BJ (cell line): Measurements from ENCODE around the gene KMT5C. TPM values are rescaled to one million over a fixed set of nuclear protein-coding genes. Genes with fewer than 3 reads are reported as not detected.

Experiments used
- CTCF ChIA-PET: fragments of 350-600 bp; formaldehyde crosslinking; extraction: SDS; loops from one replicate; lab custom pipeline; 2021; ENCODE audit warnings: antibody characterized with exemption, inconsistent platforms; lab: Yijun Ruan, JAX
- POLR2A ChIA-PET: fragments of 300-600 bp; sonication (Branson Sonifier 250); formaldehyde crosslinking; extraction: SDS; loops from one replicate; lab custom pipeline; 2021; ENCODE audit warnings: antibody characterized with exemption; lab: Charles Lee
- DNase-seq: peaks from one replicate; pipeline ENCODE4 v3.0.0-alpha.2; 2011; ENCODE audit warnings: low read depth
- H3K27me3 ChIP-seq: 2 replicates; pipeline ENCODE4 v1.6.0; 2011; ENCODE audit warnings: low read length; ENCODE audit not compliant: control insufficient read depth, insufficient read depth
- H3K36me3 ChIP-seq: 2 replicates; pipeline ENCODE4 v1.5.1; 2011; ENCODE audit warnings: low read length; ENCODE audit not compliant: control insufficient read depth, insufficient read depth
- H3K4me3 ChIP-seq: 2 replicates; pipeline ENCODE4 v1.5.1; 2011; ENCODE audit warnings: low read depth, mild to moderate bottlenecking, control low read depth, low read length
- CTCF ChIP-seq: IDR thresholded peaks from 2 replicates; pipeline ENCODE4 v1.5.1; 2011; ENCODE audit warnings: low read depth, mild to moderate bottlenecking, control low read depth, inconsistent platforms, low read length, moderate library complexity; ENCODE audit not compliant: insufficient read depth
- polyA plus RNA-seq: library from polyadenylated mRNA; depleted of rRNA; stranded (reverse); fragments of >200 nt; gene quantifications from 2 replicates; pipeline ENCODE4 v1.2.3, GENCODE V29; 2011

Gene KMT5C
- polyA plus RNA-seq, 1 experiment = 6.4 TPM

DNA sequence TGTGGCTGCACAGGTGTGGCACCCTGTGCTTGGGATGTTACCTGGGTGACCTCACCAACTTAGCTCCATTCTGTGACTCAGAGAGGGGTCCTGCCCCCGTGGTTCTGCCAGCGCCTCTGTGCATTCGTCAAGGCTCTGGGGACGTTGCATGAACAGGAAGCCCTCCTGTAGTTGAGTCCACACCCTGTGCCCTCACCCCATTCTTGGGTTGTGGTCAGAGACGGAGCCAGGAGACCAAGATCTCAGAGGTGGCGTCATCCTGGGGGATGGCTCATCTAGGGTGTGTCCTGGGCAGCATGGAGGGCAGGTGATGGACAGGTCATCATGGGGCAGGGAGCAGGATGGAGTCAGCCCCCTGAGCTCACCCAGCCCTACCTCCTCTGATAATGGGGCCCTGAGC lies 12.4 kb downstream of the KMT5C start:
- Histone ChIP-seq H3K27me3 (peaks cover 24% of the 10 kb centered on the region), H3K4me3 (no peak overlapping the region), H3K36me3 (0 out of 2 replicates have a peak, but pooled peaks cover 1% of the 10 kb centered on the region)
- ChIA-PET POLR2A (no interaction called here), CTCF (no interaction called here)
- no peak for DNase-seq
- TF ChIP-seq CTCF = no peak

DNA sequence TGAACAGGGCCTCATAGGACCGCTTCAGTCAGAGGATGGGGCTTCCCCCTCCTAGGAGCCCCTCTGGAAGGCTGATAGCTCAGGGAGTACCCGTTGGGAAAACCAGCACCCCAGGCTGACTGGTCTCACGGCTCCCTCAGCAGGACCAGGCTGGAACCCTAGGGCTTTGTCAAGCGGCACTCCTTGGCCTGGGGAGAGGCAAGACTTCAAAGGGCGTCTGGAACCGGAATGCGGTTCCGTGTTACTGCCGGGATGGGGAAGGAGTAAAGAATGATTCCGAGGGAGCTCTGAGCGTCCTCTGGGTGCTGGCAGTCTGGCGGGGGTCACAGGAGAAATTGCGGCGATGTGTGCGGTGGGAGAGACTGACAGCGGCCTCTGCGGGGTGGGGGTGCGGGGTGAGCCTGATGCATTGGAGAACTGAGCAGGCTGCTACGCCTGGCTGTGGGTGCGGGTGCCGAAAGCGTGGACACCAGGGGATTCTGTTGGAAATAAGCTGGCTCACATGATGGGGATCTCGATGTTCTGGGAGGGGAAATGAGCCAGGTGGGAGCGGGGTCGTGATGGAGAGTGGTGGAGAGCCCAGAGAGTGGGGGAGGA lies 13.0 kb downstream of the KMT5C start:
- no peak for TF ChIP-seq CTCF
- POLR2A ChIA-PET = no interaction called here
- DNase-seq = no peak
- peaks cover 26% of the 10 kb centered on the region for H3K27me3 ChIP-seq
- CTCF ChIA-PET = no interaction called here
- H3K36me3 ChIP-seq = 0 out of 2 replicates have a peak, but pooled peaks cover under 1% of the 10 kb centered on the region
- H3K4me3 ChIP-seq = no peak overlapping the region

- ChIA-PET POLR2A (no interaction called here), CTCF (no interaction called here)
- no peak for TF ChIP-seq CTCF
- DNase-seq = no peak
- peaks cover 26% of the 10 kb centered on the region for H3K27me3 ChIP-seq
- H3K4me3 ChIP-seq = peak overlapping the region; percentile 54
- H3K36me3 ChIP-seq = no peaks in the 10 kb centered on the region
Measured at GRCh38 chr19:55353356-55353802, 13.7 kb downstream of the KMT5C start.

DNA sequence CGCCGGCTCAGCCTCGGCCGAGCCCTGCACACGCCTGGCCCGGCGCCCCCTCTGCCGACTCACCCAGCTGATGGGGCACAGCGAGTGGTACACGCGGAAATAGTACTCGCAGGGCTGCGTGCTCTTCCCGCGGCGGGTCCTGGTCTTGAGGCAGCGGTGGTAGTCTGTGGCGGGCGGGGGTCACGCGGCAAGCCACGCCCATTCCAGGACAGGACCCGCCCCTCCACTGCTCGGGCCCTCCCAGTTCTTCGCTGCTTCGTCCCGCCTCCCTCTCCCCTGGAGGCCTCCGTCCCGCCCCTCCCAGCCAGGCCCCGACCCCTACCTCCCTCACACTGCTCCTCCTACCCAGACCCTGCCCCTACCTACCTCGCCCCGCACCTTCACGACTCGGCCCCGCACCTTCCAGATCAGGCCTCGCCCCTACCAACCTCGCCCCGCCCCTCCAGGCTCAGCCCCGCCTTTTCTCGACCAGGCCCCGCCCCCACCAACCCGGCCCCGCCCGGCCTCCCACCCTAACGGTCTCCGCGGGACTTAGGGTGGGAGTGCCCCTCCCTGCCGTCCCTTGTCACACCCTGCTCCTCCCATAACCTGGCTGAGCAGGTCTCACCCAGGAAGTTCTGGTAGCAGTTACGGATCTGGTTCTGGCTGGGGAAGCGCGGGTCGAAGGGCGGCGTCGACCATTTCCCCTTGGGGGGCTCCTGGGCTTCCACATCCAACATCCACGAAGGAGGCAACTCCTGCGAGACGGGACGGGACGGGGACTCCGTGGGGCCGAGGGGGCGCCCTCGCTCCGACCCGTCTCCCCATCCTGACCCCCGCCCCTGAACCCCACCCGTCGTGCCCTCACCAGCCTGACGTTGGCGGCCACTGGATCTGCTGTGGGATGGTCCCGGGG lies 14.4 kb downstream of the KMT5C start:
- peaks cover 26% of the 10 kb centered on the region for H3K27me3 ChIP-seq
- no peaks in the 10 kb centered on the region for H3K36me3 ChIP-seq
- TF ChIP-seq CTCF = no peak
- H3K4me3 ChIP-seq = peak overlapping the region; percentile 54
- CTCF ChIA-PET = interaction anchor here (1.0 kb wide), 1 partner anchor 14 kb away, joined by 3 read pairs; no protein-coding TSS in a partner anchor
- POLR2A ChIA-PET = no interaction called here
- no peak for DNase-seq

DNA sequence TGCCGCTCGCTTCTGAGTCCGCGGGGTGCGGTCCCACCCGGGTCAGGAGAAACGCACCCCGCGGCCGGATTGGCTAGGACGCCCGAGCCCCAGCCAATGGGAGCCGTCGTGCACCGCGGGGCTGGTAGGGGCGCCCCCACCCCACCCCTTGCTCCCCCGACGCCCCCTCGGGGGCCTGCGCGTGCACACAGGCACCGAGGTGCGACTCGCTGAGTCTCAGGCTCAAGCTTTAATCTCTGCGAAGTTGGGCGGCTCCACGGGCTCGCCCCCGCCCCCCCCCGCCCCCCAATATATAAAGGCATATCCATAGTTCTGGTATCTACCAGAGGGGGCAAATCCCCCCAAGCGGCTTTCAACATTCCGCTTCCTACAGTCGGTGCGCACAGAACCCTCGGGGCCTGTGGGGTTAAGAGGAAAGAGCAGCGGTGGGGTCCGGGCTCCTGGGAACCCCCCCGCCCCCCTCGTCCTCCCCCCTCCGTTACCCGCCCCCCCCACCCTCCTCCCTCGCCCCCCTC lies 15.1 kb downstream of the KMT5C start, which contains the start of gene COX6B2:
TSS of gene COX6B2 (minus strand) at position 22 of the 515 bp plus-strand sequence. CDS start 198 bp downstream, outside the sequence.
- ChIA-PET CTCF (interaction anchor here (0.8 to 1.0 kb wide), 2 partner anchors 11 to 14 kb away, joined by 3 read pairs; no protein-coding TSS in a partner anchor), POLR2A (no interaction called here)
- Histone ChIP-seq H3K36me3 (no peaks in the 10 kb centered on the region), H3K4me3 (peak within 1 kb of the TSS; percentile 54), H3K27me3 (peaks cover 26% of the 10 kb centered on the region)
- no peak for DNase-seq
- no peak for TF ChIP-seq CTCF
